MM.1S (cell line): ENCODE measurements around the gene KAT6B.
A peak's percentile ranks its signal among the peaks of the same experiment; 100 is the strongest.

Source experiments
- DNase-seq: peaks from one replicate; pipeline ENCODE4 v3.0.0-alpha.2; 2015
- H2AFZ ChIP-seq: fragments of 300-600 bp; sonication (generic); 2 replicates; pipeline ENCODE4 v1.6.0; 2016; ENCODE audit warnings: antibody characterized with exemption, low read length
- H3F3A ChIP-seq: fragments of 300-600 bp; sonication (generic); 2 replicates; pipeline ENCODE4 v1.6.1; 2016; ENCODE audit warnings: mild to moderate bottlenecking, antibody characterized with exemption, low read length, moderate library complexity, mixed read lengths; ENCODE audit not compliant: insufficient read depth
- H3K27ac ChIP-seq: fragments of 300-600 bp; sonication (generic); 2 replicates; pipeline ENCODE4 v1.5.1; 2016; ENCODE audit warnings: mild to moderate bottlenecking, low read length
- H3K27me3 ChIP-seq: fragments of 300-600 bp; sonication (generic); replicated peaks from 2 replicates; pipeline ENCODE4 v1.6.0; 2016; ENCODE audit warnings: low read length; ENCODE audit not compliant: insufficient read depth
- H3K36me3 ChIP-seq: fragments of 300-600 bp; sonication (generic); replicated peaks from 2 replicates; pipeline ENCODE4 v1.6.1; 2016; ENCODE audit warnings: mild to moderate bottlenecking, low read length, mixed read lengths; ENCODE audit not compliant: insufficient read depth
- H3K4me1 ChIP-seq: fragments of 300-600 bp; sonication (generic); 2 replicates; pipeline ENCODE4 v1.6.1; 2016; ENCODE audit warnings: low read length, mixed read lengths
- H3K4me2 ChIP-seq: fragments of 300-600 bp; sonication (generic); 2 replicates; pipeline ENCODE4 v1.6.0; 2016; ENCODE audit warnings: low read depth, low read length
- H3K4me3 ChIP-seq: fragments of 300-600 bp; sonication (generic); 2 replicates; pipeline ENCODE4 v1.5.1; 2016; ENCODE audit warnings: low read length, mixed read lengths
- H3K79me2 ChIP-seq: fragments of 300-600 bp; sonication (generic); 2 replicates; pipeline ENCODE4 v1.6.1; 2016; ENCODE audit warnings: mixed run types, low read length, mixed read lengths
- H3K9ac ChIP-seq: fragments of 300-600 bp; sonication (generic); 2 replicates; pipeline ENCODE4 v1.6.1; 2016; ENCODE audit warnings: low read length, mixed read lengths
- H3K9me2 ChIP-seq: fragments of 300-600 bp; sonication (generic); replicated peaks from 2 replicates; pipeline ENCODE4 v1.6.1; 2016; ENCODE audit warnings: mild to moderate bottlenecking, low read length, mixed read lengths; ENCODE audit not compliant: insufficient read depth
- H3K9me3 ChIP-seq: fragments of 300-600 bp; sonication (generic); replicated peaks from 2 replicates; pipeline ENCODE4 v1.6.1; 2016; ENCODE audit warnings: mild to moderate bottlenecking, low read length, mixed read lengths; ENCODE audit not compliant: insufficient read depth
- H4K20me1 ChIP-seq: fragments of 300-600 bp; sonication (generic); 2 replicates; pipeline ENCODE4 v1.6.1; 2016; ENCODE audit warnings: mild to moderate bottlenecking, low read length, moderate library complexity, mixed read lengths; ENCODE audit not compliant: insufficient read depth
- CTCF ChIP-seq: fragments of 300-600 bp; sonication (generic); IDR thresholded peaks from 2 replicates; pipeline ENCODE4 v1.5.1; 2016; ENCODE audit warnings: antibody characterized with exemption, low read length, mixed read lengths
- EZH2 ChIP-seq: fragments of 300-600 bp; sonication (generic); optimal IDR thresholded peaks from 2 replicates; pipeline ENCODE3; 2017; ENCODE audit warnings: low read depth, mild to moderate bottlenecking, antibody characterized with exemption, low read length, mixed read lengths
- EZH2phosphoT487 ChIP-seq: fragments of 300-600 bp; sonication (generic); IDR thresholded peaks from 2 replicates; pipeline ENCODE4 v1.6.1; 2018; ENCODE audit warnings: antibody characterized with exemption, low read length

Gene KAT6B

DNA sequence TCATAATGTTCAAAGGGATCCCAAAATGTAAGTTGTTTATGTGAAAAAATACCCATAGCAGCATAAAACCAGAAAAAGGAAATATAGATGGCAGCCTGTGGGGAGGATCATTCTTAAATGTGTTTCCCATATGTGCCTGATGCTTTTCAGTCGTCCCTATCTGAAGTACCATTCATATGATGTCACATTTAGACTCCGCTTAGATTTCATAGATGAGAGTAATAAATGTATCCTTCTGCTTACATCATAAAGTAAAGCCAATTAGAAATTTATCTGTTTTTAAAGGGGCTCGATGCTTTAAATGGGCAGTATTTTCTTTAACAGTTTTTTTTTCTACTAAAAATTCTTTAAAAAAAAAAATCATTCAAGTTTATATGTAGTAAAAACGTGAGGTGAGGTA lies 136.1 kb downstream of the KAT6B start:
- DNase-seq, result no peak
- peaks cover 19% of the 10 kb centered on the region for H3K79me2 ChIP-seq
- no peak overlapping the region for H3K4me3 ChIP-seq
- H3K36me3 ChIP-seq, result no peaks in the 10 kb centered on the region
- H3K4me1 ChIP-seq, result peaks cover 14% of the 10 kb centered on the region
- H2AFZ ChIP-seq, result no peak overlapping the region
- H3K4me2 ChIP-seq, result no peak overlapping the region
- no peak overlapping the region for H3K27ac ChIP-seq
- no peaks in the 10 kb centered on the region for H3K9me3 ChIP-seq
- H3F3A ChIP-seq, result no peaks in the 10 kb centered on the region
- no peak overlapping the region for H3K9ac ChIP-seq
- no peaks in the 10 kb centered on the region for H3K27me3 ChIP-seq
- H3K9me2 ChIP-seq, result no peaks in the 10 kb centered on the region
- no peaks in the 10 kb centered on the region for H4K20me1 ChIP-seq
- TF ChIP-seq EZH2 (no peak), EZH2phosphoT487 (no peak), CTCF (no peak)

DNA sequence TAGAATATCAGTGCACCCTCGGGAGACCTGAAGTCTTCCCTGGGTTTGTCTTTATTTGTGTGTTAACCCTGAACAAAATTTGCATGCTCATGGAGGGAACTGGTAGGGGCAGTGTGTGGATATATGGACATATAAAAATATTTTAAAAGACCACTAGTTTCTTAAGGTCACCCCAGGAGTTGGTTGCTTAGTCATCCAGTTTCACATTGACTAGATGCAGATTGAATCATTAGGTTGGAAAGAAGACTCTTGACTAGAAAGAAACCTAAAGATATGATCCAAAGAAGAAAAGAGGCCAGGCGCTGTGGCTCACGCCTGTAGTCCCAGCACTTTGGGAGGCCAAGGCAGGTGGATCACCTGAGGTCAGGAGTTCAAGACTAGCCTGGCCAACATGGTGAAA lies 137.1 kb downstream of the KAT6B start:
- Histone ChIP-seq H3K27me3 (no peaks in the 10 kb centered on the region), H3K4me1 (peaks cover 25% of the 10 kb centered on the region), H4K20me1 (no peaks in the 10 kb centered on the region), H3K4me2 (peak overlapping the region; percentile 35; the same call in 1 of the 2 replicates), H3K9me3 (no peaks in the 10 kb centered on the region), H2AFZ (no peak overlapping the region), H3K27ac (peak overlapping the region; percentile 39; the same call in 1 of the 2 replicates), H3F3A (0 out of 2 replicates have a peak, but pooled peaks cover 2% of the 10 kb centered on the region), H3K9ac (no peak overlapping the region), H3K36me3 (no peaks in the 10 kb centered on the region), H3K4me3 (no peak overlapping the region), H3K79me2 (peaks cover 14% of the 10 kb centered on the region), H3K9me2 (no peaks in the 10 kb centered on the region)
- DNase-seq, result peak; percentile 56
- TF ChIP-seq EZH2 (no peak), EZH2phosphoT487 (no peak), CTCF (no peak)

DNA sequence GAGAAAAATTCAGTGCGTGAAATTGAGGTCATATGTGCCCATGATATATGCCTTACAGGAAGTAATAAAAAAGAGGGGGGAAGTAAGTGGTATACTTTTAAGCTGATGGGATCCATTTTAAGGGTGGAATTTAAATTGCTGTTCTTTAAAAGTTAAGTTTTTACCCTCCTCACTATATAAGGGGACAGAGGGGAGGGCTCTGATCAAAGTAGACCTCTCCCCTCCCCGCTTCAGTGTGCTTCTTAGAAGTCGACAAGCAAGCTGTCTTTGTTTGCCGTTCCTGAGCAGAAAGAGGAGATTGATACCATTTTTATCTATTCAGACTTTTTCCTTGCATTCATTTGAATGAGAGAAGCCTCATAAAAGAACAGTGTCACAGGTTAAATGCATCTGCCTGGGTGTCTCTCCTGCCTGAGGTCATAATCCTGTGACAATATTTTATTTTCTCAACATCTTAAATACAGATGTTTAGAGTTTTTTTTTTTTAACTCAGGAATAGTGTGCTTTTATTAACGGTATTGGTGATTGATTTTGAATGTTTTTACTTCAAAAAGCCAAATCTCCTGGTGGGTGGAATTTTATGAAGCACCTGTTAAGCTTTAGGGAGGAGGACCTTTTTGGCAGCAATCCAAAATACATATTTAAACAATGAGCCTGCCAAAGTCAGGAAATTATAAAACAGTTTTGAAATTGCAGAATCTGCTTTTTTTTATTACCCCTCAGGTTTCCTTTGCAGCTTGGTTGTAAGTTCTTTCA lies 141.7 kb downstream of the KAT6B start:
- H3K79me2 ChIP-seq, result peaks cover 30% of the 10 kb centered on the region
- H3K4me3 ChIP-seq, result 0 out of 2 replicates have a peak overlapping the region, but pooled peaks have one; percentile 5
- no peaks in the 10 kb centered on the region for H3K36me3 ChIP-seq
- no peak for TF ChIP-seq EZH2phosphoT487
- TF ChIP-seq CTCF, result no peak
- no peak for TF ChIP-seq EZH2
- no peaks in the 10 kb centered on the region for H3K27me3 ChIP-seq
- peak overlapping the region; percentile 24; the same call in 1 of the 2 replicates for H3K27ac ChIP-seq
- H3K9me3 ChIP-seq, result no peaks in the 10 kb centered on the region
- peaks cover 38% of the 10 kb centered on the region for H3K4me1 ChIP-seq
- peak; percentile 64 for DNase-seq
- H4K20me1 ChIP-seq, result no peaks in the 10 kb centered on the region
- peak overlapping the region; percentile 46 for H3K4me2 ChIP-seq
- no peak overlapping the region for H2AFZ ChIP-seq
- no peak overlapping the region for H3K9ac ChIP-seq
- H3K9me2 ChIP-seq, result no peaks in the 10 kb centered on the region
- 0 out of 2 replicates have a peak, but pooled peaks cover 7% of the 10 kb centered on the region for H3F3A ChIP-seq
